ENCODE data around the gene SPOCK2.

SPOCK2 gene

DNA sequence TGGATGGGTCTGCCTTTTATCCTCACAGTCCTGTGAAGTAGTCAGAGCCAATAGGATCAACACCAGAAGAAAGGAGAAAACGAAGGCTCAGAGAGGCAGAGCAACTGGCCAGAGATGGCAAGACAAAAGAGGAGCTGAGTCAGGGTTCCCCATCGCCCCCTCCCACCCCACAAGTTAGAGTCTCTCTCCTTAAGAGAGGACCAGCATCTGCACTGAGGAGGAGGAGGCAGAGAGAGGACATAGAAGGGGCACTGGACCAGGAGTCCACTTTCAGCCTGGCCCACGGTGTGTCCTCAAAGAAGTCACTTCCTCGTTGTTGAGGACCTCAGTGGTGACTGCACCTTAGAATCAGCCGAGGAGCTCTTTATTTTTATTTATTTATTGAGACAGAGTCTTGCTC is 11.6 kb downstream of the SPOCK2 start:
- POLR2A ChIA-PET = no interaction called here
- TF ChIP-seq, protein P1, sequence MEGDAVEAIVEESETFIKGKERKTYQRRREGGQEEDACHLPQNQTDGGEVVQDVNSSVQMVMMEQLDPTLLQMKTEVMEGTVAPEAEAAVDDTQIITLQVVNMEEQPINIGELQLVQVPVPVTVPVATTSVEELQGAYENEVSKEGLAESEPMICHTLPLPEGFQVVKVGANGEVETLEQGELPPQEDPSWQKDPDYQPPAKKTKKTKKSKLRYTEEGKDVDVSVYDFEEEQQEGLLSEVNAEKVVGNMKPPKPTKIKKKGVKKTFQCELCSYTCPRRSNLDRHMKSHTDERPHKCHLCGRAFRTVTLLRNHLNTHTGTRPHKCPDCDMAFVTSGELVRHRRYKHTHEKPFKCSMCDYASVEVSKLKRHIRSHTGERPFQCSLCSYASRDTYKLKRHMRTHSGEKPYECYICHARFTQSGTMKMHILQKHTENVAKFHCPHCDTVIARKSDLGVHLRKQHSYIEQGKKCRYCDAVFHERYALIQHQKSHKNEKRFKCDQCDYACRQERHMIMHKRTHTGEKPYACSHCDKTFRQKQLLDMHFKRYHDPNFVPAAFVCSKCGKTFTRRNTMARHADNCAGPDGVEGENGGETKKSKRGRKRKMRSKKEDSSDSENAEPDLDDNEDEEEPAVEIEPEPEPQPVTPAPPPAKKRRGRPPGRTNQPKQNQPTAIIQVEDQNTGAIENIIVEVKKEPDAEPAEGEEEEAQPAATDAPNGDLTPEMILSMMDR (IDR thresholded peaks at IDR 0.05; ENCODE audit: insufficient read depth, low read length, missing control alignments) = no peak
- H3K4me3 ChIP-seq (ENCODE audit: low read depth, low read length) = no peak overlapping the region
- no peak for DNase-seq (ENCODE audit: low read depth, low spot score)
- CTCF ChIA-PET = interaction anchor here (1.1 to 1.8 kb wide), 2 partner anchors 146 to 180 kb away, joined by 4 read pairs; no protein-coding TSS in a partner anchor

DNA sequence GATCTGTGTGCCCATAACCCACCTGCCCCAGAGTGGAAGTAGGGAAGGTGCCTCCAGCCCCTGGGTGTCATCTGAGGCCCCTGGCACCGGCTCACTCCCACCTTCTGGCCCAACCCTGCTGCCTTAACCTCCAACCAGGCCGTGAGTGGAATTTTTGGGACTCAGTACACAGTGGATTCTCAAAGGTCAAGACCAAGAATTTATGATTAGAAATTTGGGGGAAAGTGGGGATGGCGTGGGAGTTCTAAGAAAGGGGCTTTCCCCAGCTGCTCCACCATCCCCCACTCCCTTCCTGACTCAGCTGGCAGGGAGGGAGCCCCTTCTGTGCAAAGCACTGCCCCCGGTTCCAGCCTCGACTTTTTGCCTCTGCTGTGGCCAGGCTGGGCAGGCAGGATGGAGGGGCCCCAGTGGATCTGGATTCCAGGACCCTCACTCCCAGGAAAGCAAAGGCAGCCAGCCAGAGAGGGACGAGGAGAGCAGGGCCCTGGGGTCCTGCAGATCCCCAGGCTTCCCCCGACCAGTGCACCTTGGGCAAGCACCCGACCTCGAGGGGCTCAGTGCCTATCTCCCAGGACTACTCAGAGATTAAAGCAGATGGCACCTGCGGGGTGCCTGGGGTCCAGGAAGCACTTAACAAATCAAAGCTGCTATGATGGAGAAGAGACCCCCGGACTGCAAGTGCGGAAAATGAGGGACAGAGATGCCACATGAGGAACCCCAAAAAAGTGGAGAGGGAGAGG is 12.8 kb downstream of the SPOCK2 start:
- no peak overlapping the region for H3K4me3 ChIP-seq (ENCODE audit: low read depth, low read length)
- no peak for DNase-seq (ENCODE audit: low read depth, low spot score)
- TF ChIP-seq, protein P1 (IDR thresholded peaks at IDR 0.05; ENCODE audit: insufficient read depth, low read length, missing control alignments) = no peak
- ChIA-PET CTCF (interaction anchor here (1.8 kb wide), 1 partner anchor 147 kb away, joined by 4 read pairs; no protein-coding TSS in a partner anchor), POLR2A (no interaction called here)

DNA sequence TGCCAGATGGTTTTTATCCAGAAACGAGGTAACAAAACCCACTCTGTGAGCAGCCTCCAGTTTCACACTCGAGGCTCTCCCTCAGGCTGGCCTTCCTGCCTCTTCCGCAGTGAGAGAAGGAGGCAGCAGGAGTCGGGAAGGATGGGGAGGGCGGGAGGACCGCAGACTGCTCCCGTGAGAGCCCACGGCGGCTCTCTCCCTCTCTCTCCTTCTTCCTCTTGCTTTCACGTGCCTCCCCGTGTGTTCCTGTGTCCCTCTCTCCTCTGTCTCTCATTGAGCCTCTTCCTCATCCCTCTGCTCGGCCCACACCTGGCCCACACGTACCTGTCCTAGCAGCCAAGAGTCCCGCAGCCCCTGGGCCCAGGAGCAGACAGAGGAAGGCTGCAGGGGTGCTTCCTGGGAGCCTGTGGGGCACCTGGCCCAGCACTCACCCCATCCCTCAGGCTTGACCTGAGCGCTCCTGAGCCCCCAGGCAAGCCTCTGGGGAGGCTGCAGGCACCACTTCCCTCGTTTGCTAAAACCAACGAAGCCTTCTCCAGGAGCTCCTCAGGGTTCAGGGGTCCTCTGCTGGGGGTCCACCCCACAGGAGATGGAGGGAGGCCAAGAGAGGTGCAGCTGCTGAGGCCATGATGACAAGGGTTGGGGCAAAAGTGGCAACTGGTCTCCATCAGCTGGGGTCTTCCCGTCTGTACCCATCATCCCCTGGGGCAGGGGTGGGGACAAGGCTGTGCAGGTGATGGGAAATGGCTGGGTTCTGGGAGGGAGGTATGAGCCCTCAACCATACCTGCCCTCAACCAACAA is 13.6 kb downstream of the SPOCK2 start:
- no peak for DNase-seq (ENCODE audit: low read depth, low spot score)
- TF ChIP-seq, protein P1 (IDR thresholded peaks at IDR 0.05; ENCODE audit: insufficient read depth, low read length, missing control alignments) = no peak
- POLR2A ChIA-PET = no interaction called here
- no peak overlapping the region for H3K4me3 ChIP-seq (ENCODE audit: low read depth, low read length)
- CTCF ChIA-PET = interaction anchor here (1.8 kb wide), 1 partner anchor 148 kb away, joined by 4 read pairs; no protein-coding TSS in a partner anchor

DNA sequence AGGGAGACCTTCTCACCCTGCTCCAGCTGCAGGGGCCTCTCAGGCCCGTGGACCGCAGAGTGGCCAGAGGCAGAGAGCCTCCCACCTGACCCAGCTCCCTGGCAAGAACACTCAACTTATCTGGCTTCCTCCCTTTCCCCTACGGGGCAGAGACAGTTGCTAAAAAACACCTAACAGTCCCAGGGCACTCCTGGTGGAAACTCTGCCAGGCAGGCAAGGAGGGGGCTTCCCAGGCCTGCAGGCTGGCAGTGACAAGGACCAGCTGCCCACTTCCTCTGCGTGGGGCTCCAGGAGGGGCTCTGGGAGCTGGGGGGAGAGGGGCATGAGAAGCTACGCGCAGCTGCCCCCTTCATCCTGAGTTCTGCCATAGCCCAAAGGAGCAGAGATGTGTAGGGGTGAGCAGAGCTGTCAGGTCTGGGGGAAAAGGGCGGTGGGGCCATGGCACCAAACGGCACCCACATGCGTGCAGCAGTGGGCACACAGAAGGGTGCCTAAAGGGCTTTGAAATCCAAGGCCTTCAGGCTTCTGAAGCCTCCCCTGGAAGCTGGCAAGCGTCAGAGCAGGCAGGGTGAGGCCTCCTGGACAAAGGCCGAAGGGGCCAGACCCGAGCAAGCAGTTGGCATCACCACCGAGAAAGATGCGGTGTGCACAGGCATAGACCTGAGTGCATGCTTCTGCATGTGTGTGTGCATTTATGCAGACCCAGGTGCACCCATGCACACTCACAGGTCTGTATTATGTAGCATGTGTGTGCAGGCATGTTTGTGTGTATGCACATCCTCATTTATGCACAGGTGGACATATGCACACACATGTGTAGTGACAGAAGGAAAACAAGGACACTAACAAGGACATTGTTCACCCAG is 14.4 kb downstream of the SPOCK2 start:
- H3K4me3 ChIP-seq (ENCODE audit: low read depth, low read length) = no peak overlapping the region
- TF ChIP-seq, protein P1 (IDR thresholded peaks at IDR 0.05; ENCODE audit: insufficient read depth, low read length, missing control alignments) = no peak
- ChIA-PET POLR2A (no interaction called here), CTCF (no interaction called here)
- no peak for DNase-seq (ENCODE audit: low read depth, low spot score)

DNA sequence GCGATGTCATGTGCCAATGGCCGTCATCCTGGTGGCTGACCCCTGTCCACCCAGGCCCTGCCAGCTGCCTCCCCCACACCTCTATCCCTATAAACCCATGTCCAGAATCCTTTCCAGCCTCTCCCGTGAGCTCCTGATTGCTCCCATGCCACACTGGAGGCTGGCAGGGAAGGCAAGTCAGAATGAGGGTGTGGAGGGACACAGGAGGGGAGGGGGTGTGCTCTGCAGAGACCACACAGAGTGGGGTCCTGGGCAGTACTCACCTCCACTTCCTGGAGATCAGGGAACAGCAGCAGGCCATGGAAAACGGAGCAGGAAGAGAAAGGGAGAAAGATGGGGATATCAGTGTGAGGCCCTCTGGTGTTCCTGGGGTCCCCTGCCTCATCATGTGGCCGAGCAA is 15.7 kb downstream of the SPOCK2 start:
- no peak overlapping the region for H3K4me3 ChIP-seq (ENCODE audit: low read depth, low read length)
- TF ChIP-seq, protein P1 (IDR thresholded peaks at IDR 0.05; ENCODE audit: insufficient read depth, low read length, missing control alignments) = no peak
- ChIA-PET CTCF (interaction anchor here (0.8 to 2.8 kb wide), 4 partner anchors 18 to 176 kb away, joined by 3 to 14 read pairs (median 4); no protein-coding TSS in a partner anchor), POLR2A (no interaction called here)
- DNase-seq (ENCODE audit: low read depth, low spot score) = no peak
